ENCODE measurements around the gene PCBD1.

PCBD1 gene

DNA sequence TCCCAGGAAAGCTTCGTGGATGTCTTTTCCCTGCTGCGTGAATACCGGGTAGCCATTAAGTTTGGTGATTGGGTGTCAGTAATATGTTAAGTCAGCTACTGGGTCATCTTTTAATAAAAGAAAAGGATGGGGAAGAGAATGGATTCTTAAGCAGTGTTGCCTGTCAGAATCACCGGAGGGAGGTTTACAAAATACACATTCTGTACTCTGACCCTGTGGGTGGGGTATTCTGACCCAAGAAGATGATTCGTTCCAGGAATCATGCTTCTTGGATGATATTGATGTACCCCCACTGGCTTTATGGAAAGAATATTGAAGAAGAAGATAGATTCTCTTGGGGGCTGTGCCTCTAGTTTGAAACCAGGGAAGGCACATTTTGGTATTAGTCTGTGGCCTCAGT is 54.3 kb downstream of the PCBD1 start:
- no peak for DNase-seq (ENCODE audit: low read depth)

DNA sequence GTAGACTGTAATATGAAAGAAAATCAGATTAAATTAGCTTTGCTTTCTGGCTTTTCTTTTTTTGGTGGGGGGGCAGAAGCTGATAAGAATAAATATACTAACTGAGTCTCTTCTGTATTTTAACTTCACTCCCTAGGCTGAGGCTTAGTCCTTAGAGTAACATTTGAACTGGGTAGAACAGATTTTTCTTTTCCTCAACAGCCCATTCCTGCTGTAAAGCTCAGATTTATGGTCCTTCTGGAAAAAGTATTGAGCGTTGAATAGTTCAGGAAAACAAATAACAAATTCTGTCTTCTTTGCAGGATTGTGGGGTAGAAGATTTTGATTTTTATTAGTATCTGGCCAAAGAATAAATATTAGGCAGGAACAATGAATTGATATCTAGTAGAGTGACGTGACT is 54.8 kb downstream of the PCBD1 start:
- DNase-seq (ENCODE audit: low read depth) = no peak
